GM13976 (cell line): ENCODE data around the gene IGLON5.

Experiments
- DNase-seq: peaks from one replicate; pipeline ENCODE4 v3.0.0; 2012; ENCODE audit warnings: low spot score
- CTCF ChIP-seq: IDR thresholded peaks from 2 replicates; pipeline ENCODE4 v1.5.1; 2012; ENCODE audit warnings: borderline replicate concordance, mild to moderate bottlenecking; ENCODE audit not compliant: insufficient read depth; ENCODE audit errors: extremely low read depth, missing control alignments, control extremely low read depth
- in situ Hi-C: fragments of 300-500 bp; cut with MboI; formaldehyde crosslinking; loops from one replicate; pipeline ENCODE4 v1.12.0; 2022; ENCODE audit warnings: low sequenced_read_pairs, mixed read lengths, inconsistent platforms; ENCODE audit not compliant: unreplicated experiment

Gene IGLON5

DNA sequence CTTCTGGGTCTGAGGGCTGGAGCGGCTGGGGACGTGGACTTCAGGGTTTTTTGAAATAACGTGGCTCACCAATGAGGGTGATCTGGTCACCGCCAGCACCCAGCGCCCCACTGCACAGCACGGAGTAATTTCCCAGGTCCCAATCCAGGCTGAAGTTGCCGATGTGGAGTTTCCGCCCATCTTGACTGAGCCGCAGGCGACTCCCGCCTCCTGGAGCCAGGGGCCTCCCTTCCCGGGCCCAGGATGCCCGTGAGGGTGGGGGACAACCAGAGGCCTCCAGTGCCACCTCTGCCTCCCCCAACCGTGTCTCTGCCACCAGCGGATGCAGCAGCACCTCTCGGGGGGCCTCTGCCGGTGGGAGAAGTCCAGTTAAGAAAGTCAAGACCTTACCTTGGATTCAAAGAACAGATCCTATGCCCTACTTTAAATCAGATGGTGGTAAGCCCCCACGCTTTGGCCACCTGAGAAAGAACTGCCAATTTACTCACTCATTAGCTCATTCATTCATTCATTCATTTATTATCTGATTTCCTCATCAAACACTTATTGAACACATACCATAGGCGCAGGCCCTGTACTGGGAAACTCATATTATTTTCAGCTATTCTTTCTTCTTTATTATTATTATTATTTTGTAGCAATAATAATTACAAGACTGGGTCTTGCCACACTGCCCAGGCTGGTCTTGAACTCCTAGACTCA, 26.6 kb downstream of the IGLON5 start:
- in situ Hi-C loops: loop anchor here (25.0 kb wide), 1 partner anchor 324 kb away; no protein-coding TSS in a partner anchor
- TF ChIP-seq CTCF: no peak
- DNase-seq: no peak

GRCh38 chr19:51338563-51339312, 27.3 kb downstream of the IGLON5 start:
- DNase-seq: peak; percentile 95
- in situ Hi-C loops: loop anchor here (25.0 kb wide), 1 partner anchor 324 kb away; no protein-coding TSS in a partner anchor

GRCh38 chr19:51339313-51339686, 27.9 kb downstream of the IGLON5 start:
- in situ Hi-C loops: loop anchor here (25.0 kb wide), 1 partner anchor 323 kb away; no protein-coding TSS in a partner anchor
- peak; percentile 43 for DNase-seq
- no peak for TF ChIP-seq CTCF

More at GRCh38 chr19:51338563-51339312, 27.3 kb downstream of the IGLON5 start:
- peak; percentile 93 for TF ChIP-seq CTCF

DNA sequence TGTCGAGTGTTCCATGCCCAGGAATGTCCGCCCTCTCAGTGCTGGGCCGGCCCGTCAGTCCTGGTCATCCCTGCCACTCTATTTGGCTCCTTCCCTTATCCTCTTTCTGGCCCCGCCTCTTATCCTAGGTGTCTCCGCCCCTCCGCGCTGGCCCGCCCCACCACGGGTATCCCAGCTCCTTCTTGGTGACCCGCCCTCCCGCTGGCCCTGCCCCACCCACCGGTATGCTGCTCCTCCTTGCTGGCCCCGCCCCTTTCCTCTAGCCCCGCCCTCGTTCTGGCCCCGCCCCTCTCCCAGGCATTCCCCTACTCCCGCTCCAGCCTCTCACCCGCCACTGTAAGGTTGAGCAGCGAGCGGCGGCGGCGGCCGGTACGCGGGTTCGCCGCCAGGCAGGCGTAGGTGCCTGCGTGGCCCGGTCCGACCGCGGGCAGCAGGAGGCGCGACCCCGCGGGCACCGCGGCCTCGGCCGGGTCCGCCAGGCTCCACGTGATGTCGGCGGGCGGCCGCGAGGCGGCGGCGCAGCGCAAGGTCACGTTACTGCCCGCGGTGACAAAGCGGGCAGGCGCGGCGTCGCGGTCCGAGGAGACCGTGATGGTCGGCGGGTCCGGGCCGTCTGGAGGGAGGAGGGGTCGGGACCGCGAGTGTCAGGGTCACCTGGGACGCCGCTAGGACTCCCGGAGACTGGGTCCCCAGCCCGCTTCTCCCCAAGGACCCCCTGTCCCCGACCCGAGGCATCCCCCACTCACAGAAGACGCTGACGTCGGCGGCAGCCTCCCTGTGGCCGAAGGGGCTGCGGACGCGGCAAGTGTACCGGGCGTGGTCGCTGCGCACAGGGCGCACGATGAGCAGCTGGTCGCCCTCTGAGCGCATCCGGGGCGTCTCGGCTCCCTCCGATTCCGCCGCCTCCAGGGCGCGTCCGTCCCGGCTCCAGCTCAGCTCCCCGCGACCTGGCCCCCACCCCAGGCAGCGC, 28.5 kb downstream of the IGLON5 start:
- peak; percentile 34 for TF ChIP-seq CTCF
- DNase-seq: peak; percentile 100
- in situ Hi-C loops: loop anchor here (25.0 kb wide), 1 partner anchor 322 kb away; no protein-coding TSS in a partner anchor

DNA sequence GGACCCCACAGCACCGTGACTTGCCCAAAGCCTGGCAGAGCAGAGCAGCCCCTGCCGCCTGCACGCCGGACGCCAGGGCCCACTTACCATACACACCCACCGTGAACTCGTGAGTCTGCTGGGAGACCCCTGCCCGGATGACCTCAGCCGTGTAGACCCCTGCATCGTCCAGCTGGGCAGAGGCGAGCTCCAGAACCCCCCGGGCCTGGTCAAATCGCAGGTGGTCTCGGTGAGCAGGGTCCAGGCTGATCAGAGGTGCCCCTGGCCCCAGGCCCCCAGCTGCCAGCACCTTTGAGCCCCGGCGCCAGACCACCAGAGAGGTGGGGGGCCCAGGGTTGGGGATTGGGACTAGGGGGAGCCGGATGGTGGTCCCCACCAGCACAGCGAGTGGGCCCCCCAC, 29.6 kb downstream of the IGLON5 start:
- TF ChIP-seq CTCF: no peak
- DNase-seq: no peak
- in situ Hi-C loops: loop anchor here (25.0 kb wide), 1 partner anchor 321 kb away; no protein-coding TSS in a partner anchor
